IPS-15b (cell line): ENCODE data around the gene HAPLN3.

Experiments used
- H3K27me3 ChIP-seq: one replicate; pipeline ENCODE4 v1.6.1; 2013; ENCODE audit warnings: low read length; ENCODE audit not compliant: control insufficient read depth, insufficient read depth
- H3K36me3 ChIP-seq: one replicate; pipeline ENCODE4 v1.6.1; 2013; ENCODE audit warnings: low read length; ENCODE audit not compliant: control insufficient read depth, insufficient read depth
- H3K4me1 ChIP-seq: one replicate; pipeline ENCODE4 v1.6.1; 2013; ENCODE audit warnings: mild to moderate bottlenecking, low read length; ENCODE audit not compliant: control insufficient read depth, insufficient read depth
- H3K4me3 ChIP-seq: one replicate; pipeline ENCODE4 v1.5.1; 2013; ENCODE audit warnings: low read depth, low read length
- H3K9ac ChIP-seq: one replicate; pipeline ENCODE4 v1.6.1; 2013; ENCODE audit warnings: low read depth, mild to moderate bottlenecking, low read length
- H3K9me3 ChIP-seq: one replicate; pipeline ENCODE4 v1.6.1; 2013; ENCODE audit warnings: mild to moderate bottlenecking, low read length; ENCODE audit not compliant: control insufficient read depth, insufficient read depth

The HAPLN3 gene

DNA sequence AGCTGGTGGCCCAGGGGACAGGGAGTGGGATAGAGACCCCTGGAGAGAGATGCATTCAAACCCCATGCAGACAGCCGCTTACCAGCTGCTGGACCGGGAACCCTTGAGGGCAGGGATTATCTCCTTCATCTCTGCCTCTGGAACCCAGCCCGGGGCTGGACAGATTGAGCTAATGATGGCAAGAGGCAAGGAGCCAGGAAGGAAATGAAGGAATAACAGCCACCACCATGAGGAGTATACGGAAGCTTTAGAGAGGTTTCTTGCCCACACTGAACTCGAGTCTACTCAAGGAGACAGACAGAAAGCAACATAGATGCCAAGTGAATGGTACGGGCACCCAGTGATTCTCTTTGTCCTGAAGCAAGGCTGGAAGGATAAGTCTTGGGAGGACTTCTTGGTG is 23.2 kb downstream of the HAPLN3 start:
- no peaks in the 10 kb centered on the region for H3K27me3 ChIP-seq

DNA sequence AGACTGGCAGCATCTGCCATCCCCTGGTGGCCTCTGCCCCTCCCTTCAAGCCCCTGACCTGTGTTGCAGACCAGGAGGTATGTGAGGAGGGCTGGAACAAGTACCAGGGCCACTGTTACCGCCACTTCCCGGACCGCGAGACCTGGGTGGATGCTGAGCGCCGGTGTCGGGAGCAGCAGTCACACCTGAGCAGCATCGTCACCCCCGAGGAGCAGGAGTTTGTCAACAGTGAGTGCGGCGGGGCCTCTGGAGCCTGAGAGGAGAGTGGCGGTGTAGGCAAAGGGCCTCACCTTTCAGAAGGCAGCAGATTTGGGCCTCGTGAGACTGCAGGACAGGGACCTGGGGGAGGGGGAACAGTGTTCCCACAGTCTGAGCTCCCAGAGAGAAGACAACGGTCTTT is 24.0 kb downstream of the HAPLN3 start:
- Histone ChIP-seq H3K27me3 (no peaks in the 10 kb centered on the region), H3K4me3 (no peak overlapping the region), H3K4me1 (no peaks in the 10 kb centered on the region), H3K36me3 (no peaks in the 10 kb centered on the region), H3K9ac (no peak overlapping the region), H3K9me3 (no peaks in the 10 kb centered on the region)

More for the DNA sequence above, 23.2 kb downstream of the HAPLN3 start:
- no peaks in the 10 kb centered on the region for H3K9me3 ChIP-seq
- no peaks in the 10 kb centered on the region for H3K4me1 ChIP-seq
- no peak overlapping the region for H3K4me3 ChIP-seq
- no peaks in the 10 kb centered on the region for H3K36me3 ChIP-seq
- H3K9ac ChIP-seq, result no peak overlapping the region

DNA sequence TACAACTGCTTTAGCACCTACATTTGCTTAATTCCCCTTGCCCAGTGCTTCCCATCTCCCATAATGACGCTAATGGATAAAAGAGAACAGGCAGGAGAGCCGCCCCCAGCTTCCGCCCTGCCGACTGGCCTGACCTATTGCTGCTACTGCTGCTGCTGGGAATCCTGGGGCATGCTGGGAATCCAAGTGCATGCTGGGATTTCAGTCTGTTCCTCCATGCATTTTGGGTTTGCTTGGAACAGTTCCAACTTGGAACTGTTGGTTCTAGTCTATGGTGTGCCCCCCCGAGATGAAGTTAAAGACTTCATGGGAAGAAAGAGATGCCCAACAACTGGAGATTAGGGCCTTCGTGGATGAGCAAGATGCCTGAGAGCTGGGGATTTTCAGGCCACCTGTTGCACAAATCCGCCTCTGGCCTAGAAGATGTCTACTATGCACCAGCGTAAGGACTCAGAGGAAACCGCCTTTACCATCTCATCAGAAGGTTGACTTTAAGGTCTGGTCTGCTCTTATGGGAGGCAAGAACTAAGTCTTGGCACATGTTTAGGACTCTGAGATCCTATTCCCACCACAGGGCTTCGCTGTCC is 29.0 kb downstream of the HAPLN3 start:
- no peaks in the 10 kb centered on the region for H3K9me3 ChIP-seq
- no peaks in the 10 kb centered on the region for H3K36me3 ChIP-seq
- H3K27me3 ChIP-seq, result no peaks in the 10 kb centered on the region
- H3K4me1 ChIP-seq, result no peaks in the 10 kb centered on the region
- no peak overlapping the region for H3K4me3 ChIP-seq
- H3K9ac ChIP-seq, result no peak overlapping the region

DNA sequence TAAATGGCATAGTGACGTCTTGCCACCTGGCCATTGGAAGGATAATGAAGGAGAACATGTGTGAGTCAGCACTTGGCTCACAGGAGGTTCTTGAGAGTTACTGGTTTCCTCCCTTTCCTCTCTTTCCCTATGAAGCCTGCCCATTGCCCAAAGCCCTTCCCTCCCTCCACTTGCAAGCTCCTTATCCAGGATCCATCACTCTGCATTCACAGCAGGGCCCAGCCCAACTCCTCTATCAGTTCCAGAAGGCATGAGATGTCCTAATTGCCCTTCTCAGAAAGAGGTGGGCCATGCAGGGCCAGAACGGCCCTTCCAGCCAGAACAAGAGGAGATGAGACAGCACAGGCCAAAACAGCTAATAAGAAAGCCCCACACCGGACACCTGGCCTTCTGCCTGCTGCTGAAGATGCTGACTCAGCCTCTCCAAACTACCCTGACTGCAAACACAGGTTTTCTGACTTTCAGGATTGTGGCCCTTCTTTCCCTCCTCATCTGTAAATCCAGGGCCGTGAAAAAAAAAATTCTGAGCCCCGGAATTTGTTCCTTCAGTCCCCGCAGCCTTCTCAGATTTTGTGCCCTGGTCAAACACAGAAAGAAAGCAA is 29.7 kb downstream of the HAPLN3 start:
- Histone ChIP-seq H3K36me3 (no peaks in the 10 kb centered on the region), H3K27me3 (no peaks in the 10 kb centered on the region), H3K9me3 (no peaks in the 10 kb centered on the region), H3K4me1 (no peaks in the 10 kb centered on the region), H3K9ac (no peak overlapping the region), H3K4me3 (no peak overlapping the region)

DNA sequence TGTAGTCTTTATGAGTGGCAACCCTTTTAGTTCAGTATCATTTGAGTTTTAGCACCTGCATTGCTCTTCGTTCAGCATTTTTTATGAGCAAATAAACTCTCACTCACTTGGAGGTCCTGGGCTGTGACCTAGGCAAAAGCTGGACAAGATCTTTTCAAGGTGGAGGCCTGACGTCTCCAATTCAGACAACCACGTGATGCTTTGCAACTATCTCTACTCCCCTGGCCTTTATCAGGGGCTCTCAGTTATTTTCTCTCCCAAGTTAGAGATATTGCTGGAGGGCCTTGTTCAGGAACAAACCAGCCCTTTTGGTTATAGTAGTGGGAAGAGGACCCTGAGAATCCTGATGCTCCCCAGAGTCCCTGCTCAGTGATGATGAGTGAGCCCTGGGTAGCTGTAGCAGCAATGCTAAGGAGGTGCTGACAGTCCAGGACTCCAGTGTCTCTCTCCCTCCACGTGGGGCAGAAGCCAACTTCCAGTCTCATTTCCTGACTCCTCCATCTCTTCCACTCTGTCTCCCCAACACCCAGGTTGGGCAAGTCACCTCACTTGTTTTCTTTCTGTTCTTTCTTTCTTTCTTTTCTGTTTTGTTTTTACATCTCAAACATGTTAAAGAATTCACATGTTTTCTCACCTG is 30.4 kb downstream of the HAPLN3 start:
- Histone ChIP-seq H3K4me1 (no peaks in the 10 kb centered on the region), H3K9ac (no peak overlapping the region), H3K36me3 (no peaks in the 10 kb centered on the region), H3K27me3 (no peaks in the 10 kb centered on the region), H3K4me3 (no peak overlapping the region), H3K9me3 (no peaks in the 10 kb centered on the region)

DNA sequence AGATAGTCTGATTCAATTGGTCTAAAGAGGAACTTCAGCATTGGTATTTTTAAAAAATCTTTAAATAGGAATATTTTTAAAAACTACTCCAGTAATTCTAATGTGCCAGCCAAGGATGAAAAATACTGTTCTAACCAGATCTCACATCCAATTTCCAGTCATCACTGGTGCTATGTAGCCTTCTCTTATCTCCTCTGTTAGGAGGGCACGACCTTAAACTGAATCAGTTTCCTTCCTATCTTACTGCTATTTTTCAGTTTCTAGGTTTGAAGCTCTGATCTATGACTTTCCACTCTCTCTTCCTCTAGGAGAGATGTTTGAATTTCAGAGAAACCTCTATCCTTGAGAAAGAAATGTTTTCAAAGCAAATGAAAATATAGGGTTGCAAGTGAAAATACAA is 31.9 kb downstream of the HAPLN3 start:
- no peaks in the 10 kb centered on the region for H3K27me3 ChIP-seq
- no peaks in the 10 kb centered on the region for H3K9me3 ChIP-seq
- H3K36me3 ChIP-seq, result no peaks in the 10 kb centered on the region
- H3K9ac ChIP-seq, result no peak overlapping the region
- H3K4me1 ChIP-seq, result no peaks in the 10 kb centered on the region
- H3K4me3 ChIP-seq, result no peak overlapping the region

DNA sequence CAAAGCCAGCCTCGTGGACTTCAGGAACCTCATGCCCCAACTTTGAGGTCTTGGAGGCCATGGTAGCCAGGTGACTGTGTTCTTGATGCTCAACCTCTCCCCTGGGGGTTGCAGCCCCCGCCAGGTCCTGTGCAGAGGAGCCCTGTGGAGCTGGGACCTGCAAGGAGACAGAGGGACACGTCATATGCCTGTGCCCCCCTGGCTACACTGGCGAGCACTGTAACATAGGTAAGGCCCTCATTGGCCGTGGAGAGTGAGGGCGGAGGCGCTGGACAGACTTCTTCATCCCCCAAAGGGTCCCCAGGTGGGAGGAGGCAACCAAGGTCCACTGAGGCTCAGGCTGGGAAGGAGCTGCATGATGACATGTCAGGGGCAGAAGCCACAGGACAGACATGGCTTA is 35.1 kb downstream of the HAPLN3 start:
- no peak overlapping the region for H3K9ac ChIP-seq
- no peaks in the 10 kb centered on the region for H3K36me3 ChIP-seq
- no peaks in the 10 kb centered on the region for H3K27me3 ChIP-seq

DNA sequence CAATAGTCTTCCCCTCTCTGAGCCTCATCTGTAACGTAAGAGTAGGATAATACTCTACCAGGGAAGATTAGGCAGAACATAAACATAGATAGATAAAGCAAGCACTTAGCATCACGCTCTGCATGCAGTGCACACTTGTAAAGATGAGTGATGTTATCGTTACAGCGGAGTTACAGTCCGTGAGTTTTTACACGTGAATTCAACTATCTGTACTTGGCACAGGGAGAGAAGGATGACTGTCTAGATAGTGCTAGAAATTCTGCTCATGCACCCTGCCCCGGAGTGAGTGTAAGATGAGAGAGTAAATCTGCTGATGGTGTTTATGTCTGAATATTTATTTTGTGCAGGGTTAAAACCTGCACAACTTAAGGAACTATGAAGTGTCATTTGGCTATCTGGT is 35.8 kb downstream of the HAPLN3 start:
- no peaks in the 10 kb centered on the region for H3K27me3 ChIP-seq
- H3K4me1 ChIP-seq, result no peaks in the 10 kb centered on the region
- H3K36me3 ChIP-seq, result no peaks in the 10 kb centered on the region
- H3K9me3 ChIP-seq, result peaks cover 9% of the 10 kb centered on the region
- H3K9ac ChIP-seq, result no peak overlapping the region
- H3K4me3 ChIP-seq, result no peak overlapping the region

More for the DNA sequence above, 35.1 kb downstream of the HAPLN3 start:
- no peaks in the 10 kb centered on the region for H3K4me1 ChIP-seq
- H3K9me3 ChIP-seq, result peaks cover 3% of the 10 kb centered on the region
- H3K4me3 ChIP-seq, result no peak overlapping the region

DNA sequence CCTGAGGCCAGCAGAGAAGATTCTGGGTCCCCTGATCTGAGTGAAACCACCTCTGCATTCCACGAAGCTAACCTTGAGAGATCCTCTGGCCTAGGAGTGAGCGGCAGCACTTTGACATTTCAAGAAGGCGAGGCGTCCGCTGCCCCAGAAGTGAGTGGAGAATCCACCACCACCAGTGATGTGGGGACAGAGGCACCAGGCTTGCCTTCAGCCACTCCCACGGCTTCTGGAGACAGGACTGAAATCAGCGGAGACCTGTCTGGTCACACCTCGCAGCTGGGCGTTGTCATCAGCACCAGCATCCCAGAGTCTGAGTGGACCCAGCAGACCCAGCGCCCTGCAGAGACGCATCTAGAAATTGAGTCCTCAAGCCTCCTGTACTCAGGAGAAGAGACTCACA is 36.4 kb downstream of the HAPLN3 start:
- Histone ChIP-seq H3K9me3 (peaks cover 9% of the 10 kb centered on the region), H3K4me3 (no peak overlapping the region), H3K36me3 (no peaks in the 10 kb centered on the region), H3K27me3 (no peaks in the 10 kb centered on the region), H3K9ac (no peak overlapping the region), H3K4me1 (no peaks in the 10 kb centered on the region)

DNA sequence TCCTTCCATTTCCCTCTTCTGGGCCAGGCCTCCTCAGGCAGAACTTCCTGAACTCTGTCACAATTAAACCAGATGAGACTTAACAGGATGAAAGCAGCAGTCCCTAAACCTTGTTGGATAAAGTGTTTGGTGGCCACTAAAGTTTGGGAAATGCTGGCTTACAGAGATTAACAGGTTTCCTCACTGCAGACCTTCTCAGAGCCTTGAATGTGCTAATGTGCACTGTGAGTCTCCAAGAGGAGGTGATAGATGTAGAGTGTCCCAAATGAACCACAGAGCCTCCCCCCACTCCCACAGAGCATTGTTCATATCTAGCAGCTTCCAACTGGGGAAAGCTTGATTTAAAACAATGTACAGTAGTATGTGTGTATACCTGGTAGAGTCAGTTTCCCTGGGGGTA is 42.9 kb downstream of the HAPLN3 start:
- no peaks in the 10 kb centered on the region for H3K36me3 ChIP-seq
- H3K4me3 ChIP-seq, result no peak overlapping the region
- H3K4me1 ChIP-seq, result no peaks in the 10 kb centered on the region
- H3K27me3 ChIP-seq, result no peaks in the 10 kb centered on the region
- H3K9me3 ChIP-seq, result peaks cover 9% of the 10 kb centered on the region
- H3K9ac ChIP-seq, result no peak overlapping the region

DNA sequence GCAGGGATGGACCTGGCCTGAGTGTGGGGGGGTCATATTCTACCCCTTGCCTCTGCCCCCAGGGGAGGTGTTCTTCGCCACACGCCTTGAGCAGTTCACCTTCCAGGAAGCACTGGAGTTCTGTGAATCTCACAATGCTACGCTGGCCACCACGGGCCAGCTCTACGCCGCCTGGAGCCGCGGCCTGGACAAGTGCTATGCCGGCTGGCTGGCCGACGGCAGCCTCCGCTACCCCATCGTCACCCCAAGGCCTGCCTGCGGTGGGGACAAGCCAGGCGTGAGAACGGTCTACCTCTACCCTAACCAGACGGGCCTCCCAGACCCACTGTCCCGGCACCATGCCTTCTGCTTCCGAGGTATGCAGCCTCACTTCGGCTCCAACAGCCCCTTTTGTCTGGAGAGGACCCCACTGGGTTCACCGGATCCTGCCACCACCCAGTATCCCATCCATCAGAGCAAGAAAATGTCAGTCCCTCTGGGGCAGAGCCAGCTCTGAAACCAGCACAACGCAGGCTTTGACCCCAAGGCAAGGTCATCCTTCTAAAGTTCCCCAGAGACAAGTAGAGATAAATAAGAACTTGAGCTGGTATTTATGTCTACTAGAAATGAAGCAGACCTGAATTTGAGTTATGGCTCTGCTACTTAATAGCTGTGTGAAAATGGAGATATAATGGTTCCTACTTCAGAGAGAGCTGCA is 45.8 kb downstream of the HAPLN3 start:
- Histone ChIP-seq H3K4me3 (no peak overlapping the region), H3K27me3 (no peaks in the 10 kb centered on the region), H3K9me3 (no peaks in the 10 kb centered on the region), H3K36me3 (no peaks in the 10 kb centered on the region), H3K9ac (no peak overlapping the region), H3K4me1 (no peaks in the 10 kb centered on the region)

DNA sequence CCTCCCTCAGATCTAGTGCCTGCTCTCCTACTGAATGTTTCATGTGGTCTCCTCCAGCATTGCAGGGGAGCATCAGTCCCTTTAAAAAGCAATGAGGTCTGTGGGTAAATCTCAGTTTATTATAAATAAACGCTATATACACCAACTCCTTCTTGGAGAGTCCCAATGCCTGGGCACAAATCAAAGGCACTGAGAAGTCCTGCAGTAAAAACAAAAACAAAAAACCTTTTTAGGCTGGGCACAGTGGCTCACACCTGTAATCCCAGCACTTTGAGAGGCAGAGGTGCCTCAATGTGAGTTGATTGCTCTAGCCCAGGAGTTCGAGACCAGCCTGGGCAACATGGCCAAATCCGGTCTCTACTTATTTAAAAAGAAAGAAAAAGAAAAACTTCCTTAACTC is 47.1 kb downstream of the HAPLN3 start:
- no peaks in the 10 kb centered on the region for H3K9me3 ChIP-seq
- no peak overlapping the region for H3K4me3 ChIP-seq
- no peak overlapping the region for H3K9ac ChIP-seq
- H3K27me3 ChIP-seq, result no peaks in the 10 kb centered on the region
- no peaks in the 10 kb centered on the region for H3K4me1 ChIP-seq
- no peaks in the 10 kb centered on the region for H3K36me3 ChIP-seq
